Measurements from ENCODE around the gene KAZALD1.

KAZALD1 gene

DNA sequence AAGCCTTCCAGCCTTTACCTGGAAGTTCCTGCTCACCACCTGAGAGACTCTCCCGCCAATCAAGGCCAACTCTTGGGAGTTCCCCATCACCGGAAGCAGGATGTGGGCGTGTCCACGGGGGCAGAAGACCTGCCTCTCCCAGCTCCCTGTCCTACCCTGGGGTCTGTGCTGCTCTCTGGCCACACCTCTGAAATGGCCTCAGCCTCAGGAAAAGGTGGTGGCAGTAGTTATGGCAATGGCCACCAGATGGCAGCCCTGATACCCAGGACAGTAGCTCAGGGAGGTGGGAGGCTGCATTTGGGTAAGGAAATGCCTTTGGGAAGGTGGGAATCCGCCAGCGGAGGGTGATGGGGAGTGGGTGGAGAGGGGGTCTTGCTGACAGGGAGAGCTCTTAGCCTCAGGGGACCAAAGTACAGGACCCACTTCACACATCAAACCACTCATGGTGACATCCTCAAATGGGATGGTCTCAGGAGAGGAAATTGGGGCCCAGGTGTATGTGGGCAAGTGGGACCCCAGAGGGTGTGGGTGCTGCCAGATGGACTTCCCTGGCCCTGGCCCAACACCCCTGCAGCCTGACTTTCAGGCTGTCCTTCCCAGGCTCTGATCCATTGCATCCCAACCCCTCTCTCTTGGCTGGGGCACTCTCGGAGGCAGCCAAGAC lies 33.9 kb downstream of the KAZALD1 start:
- peak; percentile 54 for DNase-seq

DNA sequence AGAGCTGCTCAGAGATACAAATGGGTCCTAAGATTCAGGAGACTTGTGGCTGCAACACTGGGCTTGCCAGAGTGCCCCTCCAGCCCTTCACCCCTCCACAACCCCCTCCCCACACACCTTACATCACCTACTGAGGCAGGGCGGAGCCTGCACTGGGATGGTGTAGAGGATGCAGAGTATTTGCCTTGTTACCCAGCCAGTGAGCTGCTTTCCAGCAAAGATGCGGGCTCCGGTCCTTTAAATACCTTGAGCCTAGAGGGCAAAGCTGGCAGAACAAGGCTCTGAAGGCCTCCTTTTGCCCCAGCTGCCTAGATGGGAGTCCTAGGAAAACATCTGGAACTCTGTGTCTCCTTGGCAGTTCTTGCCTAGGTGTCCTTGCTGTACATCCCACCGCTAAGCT lies 34.6 kb downstream of the KAZALD1 start:
- DNase-seq, result no peak

DNA sequence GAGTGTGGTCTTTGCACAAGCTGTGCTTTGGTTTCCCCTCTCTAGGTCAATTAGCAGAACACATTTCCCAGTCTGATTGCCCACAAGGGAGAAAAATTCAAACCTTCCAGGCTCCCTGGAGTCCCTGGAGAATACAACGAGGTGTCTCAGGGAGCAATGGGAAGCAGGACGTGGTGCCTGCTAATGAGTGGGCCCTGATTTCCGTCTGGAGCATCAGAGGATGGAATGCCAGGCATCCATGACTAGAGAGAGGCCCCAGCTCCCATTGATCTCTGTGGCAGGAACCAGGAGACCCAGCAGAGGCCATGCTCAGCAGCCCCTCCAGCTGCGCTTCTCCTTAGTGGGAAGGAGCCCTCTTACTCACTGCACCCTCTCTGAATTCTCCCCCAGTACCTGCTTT lies 36.1 kb downstream of the KAZALD1 start:
- DNase-seq, result no peak

DNA sequence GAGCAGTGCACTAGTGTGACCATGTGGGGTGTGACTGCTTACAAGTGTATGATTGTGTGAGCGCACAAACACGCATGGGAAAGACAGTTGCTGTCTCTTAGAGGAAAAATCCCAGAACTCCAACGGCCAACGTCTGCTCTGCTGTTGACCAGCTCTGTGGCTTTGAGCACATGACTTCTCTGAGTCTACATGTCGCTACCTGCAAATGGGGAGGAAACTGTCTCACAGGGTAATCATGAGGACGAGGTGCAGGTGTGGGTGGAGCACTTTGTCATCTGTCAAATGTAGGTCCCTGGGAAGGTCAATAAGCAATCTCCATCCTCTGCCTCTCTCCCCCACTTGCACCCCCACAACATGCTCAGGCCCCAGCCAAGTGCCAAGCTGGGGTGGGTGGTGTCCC lies 38.1 kb downstream of the KAZALD1 start:
- no peak for DNase-seq

DNA sequence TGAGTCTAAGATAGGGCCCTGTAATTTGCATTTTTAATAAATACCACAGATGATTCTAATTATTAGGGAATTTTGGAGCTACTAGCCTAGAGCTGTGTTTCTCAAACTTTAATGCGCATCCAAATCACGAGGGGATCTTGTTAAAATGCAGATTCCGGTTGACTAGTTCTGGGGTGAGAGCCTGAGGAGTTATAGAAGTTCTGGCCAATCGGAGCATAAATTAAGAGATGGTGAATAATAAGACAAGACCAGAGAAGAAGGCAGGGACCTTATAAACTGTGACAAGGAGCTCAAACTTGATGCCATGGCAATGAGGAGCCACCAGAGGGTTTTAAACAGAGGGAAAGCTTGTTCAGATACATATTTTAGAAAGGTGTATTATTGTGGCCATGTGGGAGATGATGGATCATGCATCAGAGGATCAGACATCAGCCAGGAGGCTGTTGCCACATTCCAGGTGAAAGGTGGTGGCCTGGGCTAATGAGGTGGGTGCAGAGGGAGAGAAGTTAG lies 39.6 kb downstream of the KAZALD1 start:
- DNase-seq, result no peak

DNA sequence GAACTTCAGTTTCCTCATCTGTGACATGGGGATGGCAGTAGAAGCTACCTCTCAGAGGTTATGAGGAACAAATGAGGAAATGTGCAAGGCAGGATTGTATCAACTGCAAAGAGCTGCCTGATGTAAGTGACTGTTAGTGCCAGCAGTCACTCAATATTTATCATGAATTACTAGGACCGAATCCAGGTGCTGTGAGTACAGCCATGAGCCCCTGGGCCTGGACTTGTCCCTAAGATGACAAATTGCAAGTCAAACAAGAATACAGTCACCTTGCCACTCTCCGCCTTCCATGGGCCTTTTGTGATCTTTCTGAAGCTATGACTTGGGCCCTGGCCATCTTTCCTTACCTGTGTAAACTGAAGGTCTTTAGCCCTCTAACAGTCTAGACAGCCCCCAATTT lies 41.6 kb downstream of the KAZALD1 start:
- no peak for DNase-seq

DNA sequence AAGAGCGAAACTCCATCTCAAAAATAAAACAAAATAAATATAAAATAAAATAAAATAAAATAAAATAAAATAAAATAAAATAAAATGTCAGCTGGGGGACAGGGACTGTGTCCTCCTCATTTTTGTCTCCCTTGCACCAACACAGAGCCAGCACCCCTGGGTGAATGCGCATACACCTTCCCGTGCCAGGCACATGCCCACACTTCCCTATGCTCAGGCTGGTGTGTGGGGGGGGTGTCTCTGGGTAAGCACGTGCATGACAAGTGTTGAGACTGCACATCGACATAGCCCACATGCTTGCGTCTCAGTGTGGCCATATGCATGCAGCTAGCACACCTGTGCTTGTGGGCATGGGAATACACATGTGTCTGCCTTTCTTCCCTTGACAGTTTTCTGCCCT lies 44.6 kb downstream of the KAZALD1 start:
- DNase-seq, result no peak

DNA sequence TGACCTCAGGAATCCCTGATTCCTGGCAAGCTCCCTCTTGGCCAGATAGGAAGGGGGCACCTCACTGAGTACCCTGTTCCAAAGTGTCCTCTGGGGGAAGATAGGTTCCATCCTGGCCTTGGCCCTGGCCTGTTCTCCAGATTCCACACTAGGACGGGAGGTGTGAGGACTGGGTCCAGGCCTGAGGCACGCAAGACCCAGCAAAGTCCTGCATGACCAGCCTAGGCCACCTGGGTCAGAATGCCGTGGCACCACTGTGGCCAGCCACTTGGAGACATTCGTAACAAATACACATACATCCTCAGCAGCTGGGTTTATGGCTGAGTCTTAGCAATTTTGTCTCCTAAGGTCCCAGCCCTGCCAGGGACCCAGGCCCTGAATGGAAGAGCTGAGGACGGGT lies 46.0 kb downstream of the KAZALD1 start:
- no peak for DNase-seq

DNA sequence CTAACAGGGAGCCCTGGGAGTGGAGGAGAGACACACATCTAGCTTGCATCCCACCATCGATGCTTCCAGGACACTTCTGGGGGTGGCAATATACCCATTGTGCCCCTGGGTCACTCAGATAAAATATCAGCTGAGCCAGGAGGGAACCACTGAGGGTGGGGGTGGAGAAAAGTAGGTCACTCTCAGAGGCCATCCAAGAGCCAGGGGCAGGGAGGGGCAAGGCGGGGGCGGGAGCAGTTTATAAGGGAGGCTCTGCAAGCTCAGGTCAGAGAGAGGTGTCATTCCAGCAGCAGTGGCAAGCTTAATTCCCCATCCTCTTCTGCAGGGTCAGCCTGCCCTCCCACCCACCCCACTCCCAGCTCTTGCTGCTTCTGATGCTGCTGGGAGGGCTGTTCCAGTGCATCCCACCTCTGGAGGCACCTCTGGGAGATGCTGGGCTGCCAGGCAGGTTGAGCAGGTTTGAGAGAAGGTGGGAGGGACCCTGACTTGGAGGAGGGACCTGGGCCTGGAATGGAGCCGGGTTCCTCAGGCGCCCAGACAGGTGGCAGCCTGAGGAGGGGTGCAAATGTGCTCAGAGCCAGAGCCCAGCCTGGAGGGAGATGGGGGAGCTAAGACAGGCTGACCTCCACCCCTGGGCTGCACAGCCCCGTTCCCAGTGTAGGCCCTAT lies 49.2 kb downstream of the KAZALD1 start:
- no peak for DNase-seq

DNA sequence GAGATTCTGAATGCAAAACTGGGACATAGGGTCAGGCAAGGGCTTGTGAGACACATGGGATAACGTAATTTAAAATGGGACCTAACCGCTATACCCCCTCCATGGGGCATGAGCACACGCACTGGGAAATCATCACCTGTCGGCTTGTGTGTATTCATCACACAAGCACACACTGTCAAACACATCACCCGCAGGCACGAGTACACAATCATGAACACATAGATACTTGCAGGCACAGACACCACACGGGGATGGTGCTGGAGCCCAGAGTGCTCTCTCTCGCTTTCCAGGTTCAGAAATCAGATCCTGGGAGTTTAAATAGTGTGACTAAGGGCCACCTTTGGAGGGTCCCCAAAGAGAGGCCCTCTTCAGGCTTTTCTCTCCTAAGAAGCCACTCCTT lies 49.8 kb downstream of the KAZALD1 start:
- no peak for DNase-seq

DNA sequence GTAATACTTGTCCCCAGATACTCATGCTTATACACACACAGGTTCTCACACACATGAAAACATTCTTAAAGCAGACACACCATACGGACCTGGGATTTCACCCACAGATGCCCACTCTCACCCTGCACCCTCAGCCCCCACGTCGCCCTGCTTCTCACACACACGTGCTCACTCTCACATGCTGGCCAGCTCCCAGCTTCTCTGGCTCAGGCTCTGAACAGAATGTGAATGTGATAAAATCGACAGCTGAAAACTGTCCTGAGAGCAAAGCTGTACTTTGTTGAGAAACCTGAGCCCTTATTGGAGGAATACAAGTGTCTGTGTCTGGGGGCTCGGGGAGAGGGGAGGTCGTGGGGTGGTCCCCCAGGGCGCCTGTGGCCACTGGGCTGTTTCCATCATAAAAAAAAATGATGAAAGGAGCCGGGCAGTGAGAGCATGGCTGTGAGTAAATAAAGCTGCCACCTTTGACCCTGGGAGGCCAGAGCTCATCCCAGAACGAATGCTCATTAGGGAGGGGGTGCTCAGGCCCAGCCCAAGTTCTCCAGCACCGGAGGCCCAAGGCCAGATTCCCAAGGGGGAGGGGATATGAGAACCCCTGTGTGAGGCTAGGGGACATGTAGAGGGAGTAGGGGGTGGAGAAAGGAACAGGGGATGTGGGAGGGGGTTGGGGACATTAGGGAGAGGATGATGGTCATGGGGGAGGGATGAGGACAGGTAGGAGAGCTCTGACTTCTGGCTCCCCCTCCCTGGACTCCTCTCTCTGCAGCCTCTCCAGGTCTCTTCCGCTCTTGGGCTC lies 51.2 kb downstream of the KAZALD1 start:
- no peak for DNase-seq

DNA sequence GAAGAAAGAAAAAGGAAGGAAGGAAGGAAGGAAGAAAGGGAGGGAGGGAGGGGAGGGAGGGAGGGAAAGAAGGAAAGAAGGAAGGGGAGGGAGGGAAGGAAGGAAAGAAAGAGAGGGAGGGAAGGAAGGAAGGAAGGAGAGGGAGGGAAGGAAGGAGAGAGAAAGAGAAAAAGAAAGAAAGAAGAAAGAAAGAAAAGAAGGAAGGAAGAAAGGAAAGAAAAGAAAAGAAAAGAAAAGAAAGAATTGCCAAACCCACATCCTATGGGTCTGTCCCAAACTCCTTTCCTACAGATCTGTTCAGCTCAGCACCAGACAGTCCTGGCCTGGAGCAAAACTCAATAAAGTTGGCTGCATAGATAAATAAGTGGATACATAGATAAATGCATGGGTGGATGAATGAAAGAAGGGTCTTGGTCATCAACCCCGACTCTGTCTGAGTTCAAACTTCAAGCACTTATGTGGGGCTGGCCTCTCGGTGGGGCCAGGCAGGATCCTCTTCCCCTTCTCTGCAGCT lies 52.2 kb downstream of the KAZALD1 start:
- no peak for DNase-seq

DNA sequence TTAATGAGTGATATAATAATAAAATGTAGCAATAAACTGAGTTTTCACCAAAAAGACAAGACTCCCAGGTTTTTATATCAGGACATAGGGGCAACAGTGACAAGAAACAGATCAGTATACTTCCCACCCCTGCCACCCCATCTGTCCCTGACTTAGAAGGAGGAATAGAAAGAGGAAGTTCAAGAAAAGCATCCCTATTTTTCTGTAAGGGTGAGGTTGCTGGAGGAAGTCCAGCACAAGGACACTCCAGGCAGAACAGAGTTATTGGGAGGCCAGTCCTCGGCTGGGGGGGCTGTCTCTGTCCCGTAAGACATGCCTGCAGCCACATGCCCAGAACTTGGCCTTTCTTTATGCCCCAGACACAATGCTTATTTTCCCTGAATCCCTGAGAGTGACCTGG lies 52.9 kb downstream of the KAZALD1 start:
- DNase-seq, result no peak

Data from activated gamma-delta T cell treated with Interleukin-2 at 50 U/mL for 16 hours (primary cell).